ENCODE measurements around the gene CYTH1. TPM values are rescaled to one million over a fixed set of nuclear protein-coding genes. Genes with fewer than 3 reads are reported as not detected.

The CYTH1 gene
- total RNA-seq, 6 donors from 2014 or later: 113 to 295 (median 121) TPM

DNA sequence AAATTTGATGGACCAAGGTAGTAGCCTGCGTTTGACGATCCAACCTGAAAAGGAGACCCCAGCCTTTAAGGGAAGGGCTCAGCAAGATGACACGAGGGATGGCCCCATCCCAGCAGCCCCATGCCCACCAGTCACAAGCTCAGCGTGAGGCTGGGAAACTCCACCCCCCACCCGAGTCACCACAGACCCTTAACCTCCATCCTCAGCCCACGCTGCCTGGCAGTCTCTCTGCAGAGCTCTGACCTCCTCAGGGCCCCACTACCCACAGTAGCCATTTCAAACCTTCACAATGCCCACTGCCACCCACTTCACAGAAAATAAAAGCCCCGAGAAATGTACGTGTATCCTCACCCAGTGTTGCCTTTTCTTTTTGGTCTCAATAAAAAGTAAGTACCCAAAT lies 39.9 kb upstream of the CYTH1 start:
- ATAC-seq (ENCODE audit: low FRiP score in 2 of 2): no peak
- no peak overlapping the region for H3K27ac ChIP-seq
- no peak for DNase-seq

DNA sequence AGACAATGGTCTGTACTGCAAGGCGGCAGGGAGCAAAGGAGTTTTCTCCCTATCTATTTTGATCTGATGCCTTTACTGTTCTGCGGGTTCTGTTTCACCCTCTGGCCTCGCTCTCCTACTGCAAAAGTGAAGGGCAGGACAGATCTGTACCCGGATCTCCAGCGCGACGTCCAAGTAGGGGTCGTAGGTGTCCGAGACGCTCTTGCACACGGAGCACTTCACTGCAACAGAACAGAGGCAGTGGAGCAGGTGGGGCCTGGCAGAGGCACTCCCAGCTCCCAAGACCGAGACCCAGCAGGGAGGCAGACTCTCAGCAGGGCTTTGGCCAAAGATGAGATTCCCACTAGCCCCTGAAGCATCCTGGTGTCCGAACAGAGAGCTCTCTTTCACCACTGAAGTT lies 38.8 kb upstream of the CYTH1 start:
- Histone ChIP-seq H3K4me3 (no peak overlapping the region), H3K27ac (no peak overlapping the region), H3K27me3 (no peaks in the 10 kb centered on the region), H3K4me1 (peaks cover 5 to 22% (median 15%) of the 10 kb centered on the region in 4 donors), H3K9me3 (no peaks in the 10 kb centered on the region), H3K36me3 (peaks cover 49 to 99% (median 85%) of the 10 kb centered on the region in 4 donors)
- TF ChIP-seq POLR2AphosphoS5 (IDR thresholded peaks at IDR 0.05) (no peak), POLR2A (IDR thresholded peaks at IDR 0.05) (no peak), EP300 (IDR thresholded peaks at IDR 0.05) (no peak)
- TF ChIP-seq, protein P1, sequence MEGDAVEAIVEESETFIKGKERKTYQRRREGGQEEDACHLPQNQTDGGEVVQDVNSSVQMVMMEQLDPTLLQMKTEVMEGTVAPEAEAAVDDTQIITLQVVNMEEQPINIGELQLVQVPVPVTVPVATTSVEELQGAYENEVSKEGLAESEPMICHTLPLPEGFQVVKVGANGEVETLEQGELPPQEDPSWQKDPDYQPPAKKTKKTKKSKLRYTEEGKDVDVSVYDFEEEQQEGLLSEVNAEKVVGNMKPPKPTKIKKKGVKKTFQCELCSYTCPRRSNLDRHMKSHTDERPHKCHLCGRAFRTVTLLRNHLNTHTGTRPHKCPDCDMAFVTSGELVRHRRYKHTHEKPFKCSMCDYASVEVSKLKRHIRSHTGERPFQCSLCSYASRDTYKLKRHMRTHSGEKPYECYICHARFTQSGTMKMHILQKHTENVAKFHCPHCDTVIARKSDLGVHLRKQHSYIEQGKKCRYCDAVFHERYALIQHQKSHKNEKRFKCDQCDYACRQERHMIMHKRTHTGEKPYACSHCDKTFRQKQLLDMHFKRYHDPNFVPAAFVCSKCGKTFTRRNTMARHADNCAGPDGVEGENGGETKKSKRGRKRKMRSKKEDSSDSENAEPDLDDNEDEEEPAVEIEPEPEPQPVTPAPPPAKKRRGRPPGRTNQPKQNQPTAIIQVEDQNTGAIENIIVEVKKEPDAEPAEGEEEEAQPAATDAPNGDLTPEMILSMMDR (IDR thresholded peaks at IDR 0.05): no peak
- DNase-seq: no peak
- no peak for ATAC-seq (ENCODE audit: low FRiP score in 2 of 2)
- 92 to 93% methylated on average over 12 of the region's 13 CpGs for WGBS, 2 donors

More for the DNA sequence above, 39.9 kb upstream of the CYTH1 start:
- Histone ChIP-seq H3K4me1 (peaks cover 5 to 33% (median 15%) of the 10 kb centered on the region in 4 donors), H3K9me3 (no peaks in the 10 kb centered on the region), H3K4me3 (no peak overlapping the region), H3K36me3 (peaks cover 53 to 99% (median 85%) of the 10 kb centered on the region in 4 donors), H3K27me3 (no peaks in the 10 kb centered on the region)
- WGBS, 2 donors: 95 to 96% methylated on average over 5 to 8 of the region's 8 CpGs
- no peak for TF ChIP-seq POLR2A (IDR thresholded peaks at IDR 0.05)
- no peak for TF ChIP-seq EP300 (IDR thresholded peaks at IDR 0.05)
- TF ChIP-seq, protein P1 (IDR thresholded peaks at IDR 0.05): no peak
- TF ChIP-seq POLR2AphosphoS5 (IDR thresholded peaks at IDR 0.05): no peak

DNA sequence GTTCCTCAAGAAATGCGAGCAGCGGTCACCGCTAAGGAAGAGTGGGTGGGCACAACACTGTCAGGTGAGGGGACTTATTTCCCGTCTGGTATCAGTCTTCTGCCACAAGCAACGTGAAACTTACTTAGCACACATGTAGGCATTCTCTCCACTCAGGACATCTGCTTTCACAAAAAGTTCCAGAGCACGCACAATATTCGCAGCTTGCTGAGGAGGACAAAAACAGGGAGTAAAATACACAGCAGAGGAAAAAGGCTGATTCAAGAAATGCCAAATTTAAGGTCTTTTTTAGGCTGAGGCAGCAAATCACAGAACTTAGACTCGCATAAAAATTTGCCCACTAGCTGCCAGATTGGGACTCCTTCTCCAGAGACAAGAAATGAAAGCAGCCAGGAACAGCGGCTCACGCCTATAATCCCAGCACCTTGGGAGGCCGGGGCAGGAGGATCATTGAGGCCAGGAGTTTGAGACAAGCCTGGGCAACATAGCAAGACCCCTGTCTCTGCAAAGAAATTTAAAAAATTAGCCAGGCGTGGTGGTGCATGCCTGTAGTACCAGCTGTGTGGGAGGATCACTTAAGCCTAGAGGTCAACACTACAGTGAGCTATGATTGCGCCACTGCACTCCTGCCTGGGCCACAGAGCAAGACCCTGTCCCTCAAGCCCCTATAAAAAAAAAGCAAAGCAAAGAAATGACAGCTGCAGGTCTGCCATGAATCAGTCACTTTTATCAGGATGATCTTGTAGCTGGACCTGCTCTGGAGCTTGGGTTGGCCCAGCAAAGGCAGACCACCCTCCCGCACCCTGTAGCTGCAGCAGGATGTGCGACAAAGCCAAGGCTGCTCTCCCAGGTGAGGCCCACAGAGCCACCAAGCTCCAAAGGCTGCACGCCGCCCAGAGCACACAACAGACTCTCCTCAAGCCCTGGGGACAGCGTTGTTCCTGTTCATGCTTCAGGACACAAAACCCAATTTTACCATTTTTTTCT lies 38.0 kb upstream of the CYTH1 start:
- Histone ChIP-seq H3K27ac (peak overlapping the region in 3 of 4 donors; percentile 61 to 72 (median 69)), H3K9me3 (no peaks in the 10 kb centered on the region), H3K4me1 (peaks cover 5 to 20% (median 15%) of the 10 kb centered on the region in 4 donors), H3K27me3 (no peaks in the 10 kb centered on the region), H3K4me3 (no peak overlapping the region), H3K36me3 (peaks cover 43 to 99% (median 86%) of the 10 kb centered on the region in 4 donors)
- TF ChIP-seq POLR2A (IDR thresholded peaks at IDR 0.05) (no peak), EP300 (IDR thresholded peaks at IDR 0.05) (no peak), POLR2AphosphoS5 (IDR thresholded peaks at IDR 0.05) (no peak)
- TF ChIP-seq, protein P1 (IDR thresholded peaks at IDR 0.05): no peak
- no peak for DNase-seq
- ATAC-seq (ENCODE audit: low FRiP score in 2 of 2): no peak
- 93 to 96% methylated on average over 18 of the region's 18 CpGs for WGBS, 2 donors

DNA sequence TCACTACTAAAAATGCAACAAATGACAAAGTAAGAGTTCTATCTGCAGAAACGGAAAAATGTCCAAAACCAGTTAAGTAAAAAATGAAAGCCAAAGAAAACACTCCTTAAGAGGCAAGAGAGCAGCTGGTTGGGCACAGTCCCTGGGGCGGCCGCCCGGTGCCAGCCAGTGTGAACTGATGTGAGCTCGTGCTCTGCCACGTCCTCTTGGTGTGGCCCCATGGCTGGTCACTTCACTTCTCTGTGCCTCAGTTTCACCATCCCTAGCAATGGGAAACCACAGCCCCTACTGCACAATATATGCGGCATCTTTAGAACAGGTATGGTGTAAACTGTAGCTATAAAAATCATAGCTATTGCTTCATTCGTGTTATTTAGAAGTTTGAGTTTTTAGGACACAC lies 37.3 kb upstream of the CYTH1 start:
- H3K27me3 ChIP-seq: no peaks in the 10 kb centered on the region
- H3K4me1 ChIP-seq: peaks cover 5 to 20% (median 15%) of the 10 kb centered on the region in 4 donors
- H3K27ac ChIP-seq: peak overlapping the region in 3 of 4 donors; percentile 61 to 72 (median 69)
- H3K9me3 ChIP-seq: no peaks in the 10 kb centered on the region
- WGBS, 2 donors: 72 to 73% methylated on average over 8 of the region's 8 CpGs
- DNase-seq: peak in 1 of 2 donors; percentile 79
- H3K36me3 ChIP-seq: peaks cover 43 to 99% (median 87%) of the 10 kb centered on the region in 4 donors
- TF ChIP-seq POLR2AphosphoS5 (IDR thresholded peaks at IDR 0.05) (no peak), EP300 (IDR thresholded peaks at IDR 0.05) (no peak), POLR2A (IDR thresholded peaks at IDR 0.05) (no peak)
- TF ChIP-seq, protein P1 (IDR thresholded peaks at IDR 0.05): no peak
- H3K4me3 ChIP-seq: no peak overlapping the region
- no peak for ATAC-seq (ENCODE audit: low FRiP score in 2 of 2)

Data from upper lobe of left lung (tissue), 6 donors.